K562 (cell line): Measurements from ENCODE around the gene OR10D3. TPM values are rescaled to one million over a fixed set of nuclear protein-coding genes. Genes with fewer than 3 reads are reported as not detected.

ENCODE experiments used
- ATAC-seq: fragments of 200-7000 bp; cut with Tn5 transposase; 3 replicates; pipeline ENCODE4 v1.9.1; 2020; ENCODE audit warnings: moderate library complexity
- BruUV-seq: library from RNA; stranded (reverse); fragments of 400-500 nt; replicated peaks from 2 replicates; lab custom pipeline; 2021; lab: Mats Ljungman, UMichigan
- CTCF ChIA-PET: fragments of 300-600 bp; formaldehyde crosslinking; extraction: SDS; loops from one replicate; lab custom pipeline; 2021; ENCODE audit warnings: low intra/inter-chr PET ratio; lab: Yijun Ruan, JAX
- POLR2A ChIA-PET: fragments of 300-600, 350-650 bp; sonication (Branson Sonifier 250); formaldehyde crosslinking; extraction: SDS; loops from one replicate; lab custom pipeline; 2021; ENCODE audit warnings: antibody characterized with exemption, inconsistent platforms; lab: Yijun Ruan, JAX
- DNase-seq, 4 experiments: peaks; one replicate each; pipeline versions ENCODE4 v3.0.0 to v3.0.0-alpha.2; 2011 to 2018; ENCODE audit warnings: low spot score in 3 of 4, mixed read lengths in 3 of 4; ENCODE audit errors: extremely low read depth in 1 of 4
- FAIRE-seq: peaks from 2 replicates; lab custom pipeline; 2011; peaks lifted over from hg19 to GRCh38; lab: Jason Lieb, UNC
- H2AFZ ChIP-seq: 2 replicates; pipeline ENCODE4 v1.6.0; 2011; ENCODE audit warnings: low read depth, low read length, control low read depth, inconsistent platforms
- H3K27ac ChIP-seq: fragments of 200-600 bp; 3 replicates; pipeline ENCODE4 v1.8.0; 2011; ENCODE audit warnings: low read depth, mild to moderate bottlenecking, control low read depth, inconsistent platforms, low read length, moderate library complexity, mixed read lengths; ENCODE audit errors: extremely low read depth
- H3K27me3 ChIP-seq, 2 experiments: fragments of 300-600 bp in 1 of 2; 2 replicates in 1 of 2; 3 replicates in 1 of 2; pipeline versions ENCODE4 v1.6.0 to v1.8.0; 2011; ENCODE audit warnings: inconsistent platforms in 2 of 2, low read length in 2 of 2, mild to moderate bottlenecking in 1 of 2, mixed read lengths in 1 of 2, moderate library complexity in 1 of 2; ENCODE audit not compliant: control insufficient read depth in 2 of 2, insufficient read depth in 2 of 2
- H3K36me3 ChIP-seq: fragments of 300-600 bp; 3 replicates; pipeline ENCODE4 v1.8.0; 2011; ENCODE audit warnings: mild to moderate bottlenecking, low read length, inconsistent platforms; ENCODE audit not compliant: control insufficient read depth, insufficient read depth
- H3K4me1 ChIP-seq, 2 experiments: fragments of 200-600 bp in 1 of 2; replicated peaks in 1 of 2; 2 replicates in 1 of 2; 3 replicates in 1 of 2; pipeline versions ENCODE4 v1.5.1 to v1.8.0; 2011; ENCODE audit warnings: inconsistent platforms in 2 of 2, low read length in 2 of 2, mild to moderate bottlenecking in 1 of 2, mixed read lengths in 1 of 2, moderate library complexity in 1 of 2; ENCODE audit not compliant: control insufficient read depth in 2 of 2, insufficient read depth in 2 of 2
- H3K4me2 ChIP-seq: 2 replicates; pipeline ENCODE4 v1.6.1; 2011; ENCODE audit warnings: low read length, control low read depth, inconsistent platforms, mixed read lengths; ENCODE audit not compliant: insufficient read depth
- H3K4me3 ChIP-seq: fragments of 200-600 bp; sonication (generic), shearing (Covaris generic); 2 replicates; pipeline ENCODE4 v1.5.1; 2016; ENCODE audit warnings: control low read depth, inconsistent platforms
- H3K79me2 ChIP-seq: fragments of 200-600 bp; 3 replicates; pipeline ENCODE4 v1.8.0; 2011; ENCODE audit warnings: low read length, inconsistent platforms; ENCODE audit not compliant: control insufficient read depth, insufficient read depth
- H3K9ac ChIP-seq, 2 experiments: 2 replicates each; pipeline versions ENCODE4 v1.6.0 to v1.6.1; 2011; ENCODE audit warnings: low read depth in 2 of 2, low read length in 2 of 2, control low read depth in 1 of 2, inconsistent platforms in 1 of 2, mild to moderate bottlenecking in 1 of 2, mixed read lengths in 1 of 2; ENCODE audit not compliant: insufficient read depth in 1 of 2
- H3K9me1 ChIP-seq: one replicate; pipeline ENCODE4 v1.6.0; 2011; ENCODE audit warnings: inconsistent platforms, mild to moderate bottlenecking, low read length, moderate library complexity; ENCODE audit not compliant: control insufficient read depth, insufficient read depth
- H3K9me3 ChIP-seq: replicated peaks from 2 replicates; pipeline ENCODE4 v1.5.1; 2011; ENCODE audit warnings: low read depth, low read length, inconsistent platforms; ENCODE audit not compliant: control insufficient read depth, insufficient read depth
- H4K20me1 ChIP-seq: replicated peaks from 2 replicates; pipeline ENCODE4 v1.6.1; 2011; ENCODE audit warnings: low read length, inconsistent platforms, mixed read lengths; ENCODE audit not compliant: control insufficient read depth, insufficient read depth
- ARNT ChIP-seq, 2 experiments: fragments of 450-650 bp; IDR thresholded peaks; 2 replicates each; pipeline ENCODE4 v1.6.1; 2016; ENCODE audit warnings: mild to moderate bottlenecking in 1 of 2
- ATF1 ChIP-seq, 2 experiments: fragments of 450-650 bp in 1 of 2; IDR thresholded peaks; 2 replicates each; pipeline ENCODE4 v1.6.1; 2016; ENCODE audit warnings: missing compliant biosample characterization in 1 of 2, missing genetic modification characterization in 1 of 2
- ATF2 ChIP-seq: sonication (generic); formaldehyde crosslinking; IDR thresholded peaks from 2 replicates; pipeline ENCODE4 v1.8.1; 2022; ENCODE audit warnings: missing genetic modification reagents
- BRD4 ChIP-seq: fragments of 200-600 bp; sonication (generic); IDR thresholded peaks from 2 replicates; pipeline ENCODE4 v1.6.1; 2017; ENCODE audit warnings: inconsistent platforms
- CBX3 ChIP-seq, 2 experiments: IDR thresholded peaks; 1 replicate in 1 of 2; 2 replicates in 1 of 2; pipeline ENCODE4 v1.6.1; 2012; ENCODE audit warnings: inconsistent platforms in 2 of 2, low read length in 2 of 2, borderline replicate concordance in 1 of 2, control low read depth in 1 of 2
- DDX20 ChIP-seq: fragments of 450-650 bp; IDR thresholded peaks from 2 replicates; pipeline ENCODE4 v1.6.1; 2016; ENCODE audit warnings: missing genetic modification characterization, low read depth, mild to moderate bottlenecking, missing compliant biosample characterization, moderate library complexity
- ETV5 ChIP-seq: sonication (generic); formaldehyde crosslinking; IDR thresholded peaks from 2 replicates; pipeline ENCODE4 v1.4.0; 2020; ENCODE audit warnings: low read depth, mild to moderate bottlenecking, missing genetic modification reagents
- GTF2A2 ChIP-seq: IDR thresholded peaks from 2 replicates; pipeline ENCODE4 v1.6.1; 2016; ENCODE audit warnings: mild to moderate bottlenecking, missing genetic modification characterization, missing compliant biosample characterization
- NFXL1 ChIP-seq: fragments of 450-650 bp; formaldehyde crosslinking; IDR thresholded peaks from 2 replicates; pipeline ENCODE4 v1.4.0; 2021; ENCODE audit warnings: mild to moderate bottlenecking
- RFX7 ChIP-seq: fragments of 250-450 bp; sonication (Bioruptor Pico); IDR thresholded peaks from 2 replicates; pipeline ENCODE4 v1.5.1; 2021; ENCODE audit warnings: mild to moderate bottlenecking
- VEZF1 ChIP-seq: fragments of 200-800 bp; sonication (Bioruptor generic); IDR thresholded peaks from 2 replicates; pipeline ENCODE4 v1.6.1; 2017; ENCODE audit warnings: missing genetic modification characterization, missing compliant biosample characterization
- ZNF699 ChIP-seq: fragments of 250-450 bp; sonication (Bioruptor Pico); IDR thresholded peaks from 2 replicates; pipeline ENCODE4 v1.8.0; 2021; ENCODE audit warnings: mild to moderate bottlenecking, moderate library complexity; ENCODE audit not compliant: insufficient replicate concordance
- ZNF780A ChIP-seq: fragments of 250-450 bp; sonication (Bioruptor Pico); IDR thresholded peaks from 2 replicates; pipeline ENCODE4 v1.5.0; 2021; ENCODE audit warnings: mild to moderate bottlenecking
- whole genome bisulfite sequencing: fragments of 100-300 bp; shearing (Covaris generic); methylation state at CpG from one replicate; pipeline ENCODE4 v1.1.6; 2016; ENCODE audit warnings: low coverage, mixed read lengths; ENCODE audit not compliant: insufficient coverage; ENCODE audit errors: missing lambda C conversion rate; 5-methylcytosine and 5-hydroxymethylcytosine counted together
- in situ Hi-C: fragments of 300-500 bp; cut with MboI; formaldehyde crosslinking; loops from 4 replicates; pipeline ENCODE4 v1.15.0; 2018; ENCODE audit warnings: inconsistent platforms, mixed read lengths
- intact Hi-C: fragments of 100-400 bp; cut with micrococcal nuclease; formaldehyde crosslinking; loops from 2 replicates; pipeline ENCODE4 v1.14.2; 2022
- polyA plus RNA-seq, 8 experiments: library from polyadenylated mRNA; depleted of rRNA in 4 of 8; stranded (reverse) in 5 of 8; unstranded in 3 of 8; fragments of >200 nt; fragmentation: Nextera tagmentation in 2 of 8; fragmentation: Illumina TruSeq in 1 of 8; extraction: Ambion mirVana in 2 of 8; extraction: Trizol in 1 of 8; gene quantifications; 2 replicates each; pipeline versions ENCODE4 v1.2.1 to v1.2.3, GENCODE V29; 2011 to 2014; ENCODE audit warnings: inconsistent platforms in 1 of 8, missing spikeins in 1 of 8
- total RNA-seq, 7 experiments: library from RNA; depleted of rRNA in 6 of 7; stranded (reverse); fragments of >200 nt in 6 of 7; fragmentation: Illumina TruSeq in 2 of 7; extraction: Trizol in 2 of 7; gene quantifications; 2 replicates each; pipeline versions ENCODE4 v1.2.1 to v1.2.3, GENCODE V29; 2011 to 2021; ENCODE audit warnings: low replicate concordance in 1 of 7
- TF ChIP-seq, protein P1 (sequence below): fragments of 250-450 bp; sonication (Bioruptor Pico); IDR thresholded peaks from 2 replicates; pipeline ENCODE4 v1.8.0; 2022; ENCODE audit warnings: moderate library complexity, mild to moderate bottlenecking, inconsistent platforms
- TF ChIP-seq, protein P2 (sequence below): fragments of 450-650 bp; formaldehyde crosslinking; conservative IDR thresholded peaks from 2 replicates; pipeline ENCODE4 v1.4.0; 2022; ENCODE audit warnings: mild to moderate bottlenecking, missing genetic modification characterization

The OR10D3 gene
- total and polyA plus RNA-seq, 9 of the 15 experiments (the other 6 are each of a cell fraction or from before 2014, with no cell fraction given): 0.07 to 2.9 (median 0.80) TPM; not detected in 1

DNA sequence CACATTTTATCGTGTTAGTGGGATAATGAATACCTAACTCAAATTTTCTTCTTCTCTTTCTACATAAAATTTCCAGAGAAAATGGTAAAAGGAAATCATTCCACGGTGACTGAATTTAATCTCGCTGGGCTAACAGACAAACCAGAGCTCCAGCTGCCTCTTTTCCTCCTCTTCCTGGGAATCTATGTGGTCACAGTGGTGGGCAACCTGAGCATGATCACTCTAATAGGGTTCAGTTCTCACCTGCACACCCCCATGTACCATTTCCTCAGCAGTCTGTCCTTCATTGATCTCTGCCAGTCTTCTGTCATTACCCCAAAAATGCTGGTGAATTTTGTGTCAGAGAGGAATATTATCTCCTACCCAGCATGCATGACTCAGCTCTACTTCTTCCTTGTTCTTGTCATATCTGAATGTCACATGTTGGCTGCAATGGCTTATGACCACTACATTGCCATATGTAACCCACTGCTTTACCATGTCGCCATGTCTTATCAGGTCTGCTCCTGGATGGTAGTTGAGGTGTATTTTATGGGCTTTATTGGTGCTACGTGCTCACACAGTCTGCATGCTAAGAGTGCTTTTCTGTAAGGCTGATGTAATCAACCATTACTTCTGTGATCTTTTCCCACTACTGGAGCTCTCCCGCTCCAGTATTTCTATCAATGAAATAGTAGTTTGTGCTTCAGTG is 24.1 kb downstream of the OR10D3 start:
- Histone ChIP-seq H2AFZ (peak overlapping the region; percentile 84), H3K4me1 (peaks cover 27 to 32% of the 10 kb centered on the region in 2 experiments), H4K20me1 (no peaks in the 10 kb centered on the region), H3K27ac (peak overlapping the region; percentile 91), H3K79me2 (peaks cover 13% of the 10 kb centered on the region; the same call in 2 of the 3 replicates), H3K4me3 (no peak overlapping the region), H3K36me3 (peaks cover 4% of the 10 kb centered on the region; the same call in 2 of the 3 replicates), H3K4me2 (peak overlapping the region; percentile 76), H3K9me1 (no peaks in the 10 kb centered on the region), H3K27me3 (no peaks in the 10 kb centered on the region), H3K9ac (peak overlapping the region; percentile 38 to 67; a peak in 3 of 4 replicates), H3K9me3 (no peaks in the 10 kb centered on the region)
- no TSS peak for BruUV-seq
- in situ Hi-C loops (no loop called here), intact Hi-C loops (loop anchor here (2.0 to 5.0 kb wide), 3 partner anchors 18 to 70 kb away; no protein-coding TSS in a partner anchor)
- FAIRE-seq: peak; percentile 96
- peak; percentile 22 to 91 (median 60) for DNase-seq
- ChIA-PET POLR2A (interaction anchor here (0.6 to 1.5 kb wide), 11 partner anchors 9 to 1067 kb away, joined by 3 to 7 read pairs (median 3); no protein-coding TSS in a partner anchor), CTCF (no interaction called here)
- peak; percentile 92 for ATAC-seq
- WGBS: 8% methylated on average over 6 of the region's 6 CpGs
- TF ChIP-seq, protein P1, sequence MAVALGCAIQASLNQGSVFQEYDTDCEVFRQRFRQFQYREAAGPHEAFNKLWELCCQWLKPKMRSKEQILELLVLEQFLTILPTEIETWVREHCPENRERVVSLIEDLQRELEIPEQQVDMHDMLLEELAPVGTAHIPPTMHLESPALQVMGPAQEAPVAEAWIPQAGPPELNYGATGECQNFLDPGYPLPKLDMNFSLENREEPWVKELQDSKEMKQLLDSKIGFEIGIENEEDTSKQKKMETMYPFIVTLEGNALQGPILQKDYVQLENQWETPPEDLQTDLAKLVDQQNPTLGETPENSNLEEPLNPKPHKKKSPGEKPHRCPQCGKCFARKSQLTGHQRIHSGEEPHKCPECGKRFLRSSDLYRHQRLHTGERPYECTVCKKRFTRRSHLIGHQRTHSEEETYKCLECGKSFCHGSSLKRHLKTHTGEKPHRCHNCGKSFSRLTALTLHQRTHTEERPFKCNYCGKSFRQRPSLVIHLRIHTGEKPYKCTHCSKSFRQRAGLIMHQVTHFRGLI (CRISPR knock-in tag): peak; percentile 81
- no peak for TF ChIP-seq GTF2A2
- TF ChIP-seq DDX20: peak; percentile 80
- no peak for TF ChIP-seq ATF1 (CRISPR knock-in tag; IDR thresholded peaks at IDR 0.05)
- peak; percentile 76 for TF ChIP-seq ATF1 (tag; IDR thresholded peaks at IDR 0.05)
- 0 out of 2 replicates have a peak, but pooled peaks have one; percentile 47 for TF ChIP-seq NFXL1
- no peak for TF ChIP-seq RFX7 (CRISPR knock-in tag)
- TF ChIP-seq, protein P2, sequence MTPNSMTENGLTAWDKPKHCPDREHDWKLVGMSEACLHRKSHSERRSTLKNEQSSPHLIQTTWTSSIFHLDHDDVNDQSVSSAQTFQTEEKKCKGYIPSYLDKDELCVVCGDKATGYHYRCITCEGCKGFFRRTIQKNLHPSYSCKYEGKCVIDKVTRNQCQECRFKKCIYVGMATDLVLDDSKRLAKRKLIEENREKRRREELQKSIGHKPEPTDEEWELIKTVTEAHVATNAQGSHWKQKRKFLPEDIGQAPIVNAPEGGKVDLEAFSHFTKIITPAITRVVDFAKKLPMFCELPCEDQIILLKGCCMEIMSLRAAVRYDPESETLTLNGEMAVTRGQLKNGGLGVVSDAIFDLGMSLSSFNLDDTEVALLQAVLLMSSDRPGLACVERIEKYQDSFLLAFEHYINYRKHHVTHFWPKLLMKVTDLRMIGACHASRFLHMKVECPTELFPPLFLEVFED (CRISPR knock-in tag): peak; percentile 85; the same call in 1 of the 2 replicates
- TF ChIP-seq ARNT (IDR thresholded peaks at IDR 0.05): peak; percentile 91 to 94
- no peak for TF ChIP-seq ATF2 (CRISPR knock-in tag)
- TF ChIP-seq VEZF1 (CRISPR knock-in tag): peak; percentile 63
- peak; percentile 61; the same call in 1 of the 2 replicates for TF ChIP-seq BRD4
- no peak for TF ChIP-seq ZNF699
- TF ChIP-seq ETV5: 0 out of 2 replicates have a peak, but pooled peaks have one; percentile 19
- TF ChIP-seq ZNF780A (CRISPR knock-in tag): no peak
- peak in 1 of 2 experiments; percentile 97; a peak in 2 of 3 replicates for TF ChIP-seq CBX3 (IDR thresholded peaks at IDR 0.05; ENCODE audit: borderline replicate concordance in 1 of 2, low read length in 2 of 2)
